IMR-90 (cell line): ENCODE measurements around the gene KLHL20. TPM values are rescaled to one million over a fixed set of nuclear protein-coding genes. Genes with fewer than 3 reads are reported as not detected.

Experiments
- ATAC-seq: fragments of 200-7000 bp; cut with Tn5 transposase; 2 replicates; pipeline ENCODE4 v1.9.1; 2020; ENCODE audit warnings: low read depth, mild to moderate bottlenecking, moderate library complexity
- BruUV-seq: library from RNA; stranded (reverse); fragments of 400-500 nt; replicated peaks from 2 replicates; lab custom pipeline; 2021; lab: Mats Ljungman, UMichigan
- CTCF ChIA-PET: fragments of 300-600 bp; formaldehyde crosslinking; extraction: SDS; loops from one replicate; lab custom pipeline; 2021; ENCODE audit warnings: antibody characterized with exemption; lab: Yijun Ruan, JAX
- POLR2A ChIA-PET: fragments of 300-600 bp; sonication (Branson Sonifier 250); formaldehyde crosslinking; loops from one replicate; lab custom pipeline; 2022; ENCODE audit warnings: antibody characterized with exemption; ENCODE audit not compliant: unreplicated experiment; lab: Charles Lee
- DNase-seq: peaks from one replicate; pipeline ENCODE4 v3.0.0; 2013
- H2AFZ ChIP-seq: replicated peaks from 2 replicates; pipeline ENCODE3; 2013; ENCODE audit warnings: low read length, mild to moderate bottlenecking; ENCODE audit not compliant: poor library complexity
- H2AK5ac ChIP-seq: 2 replicates; pipeline ENCODE4 v1.6.1; 2013; ENCODE audit warnings: low read depth, low read length, inconsistent platforms
- H2AK9ac ChIP-seq: replicated peaks from 2 replicates; pipeline ENCODE3; 2013; ENCODE audit warnings: mild to moderate bottlenecking, low read depth, low read length, moderate library complexity; ENCODE audit not compliant: poor library complexity
- H2BK120ac ChIP-seq: 2 replicates; pipeline ENCODE4 v1.6.1; 2013; ENCODE audit warnings: low read depth, low read length, inconsistent platforms
- H2BK15ac ChIP-seq: 3 replicates; pipeline ENCODE4 v1.6.1; 2013; ENCODE audit warnings: low read depth, low read length, inconsistent platforms
- H2BK20ac ChIP-seq: 2 replicates; pipeline ENCODE4 v1.6.1; 2013; ENCODE audit warnings: low read depth, mild to moderate bottlenecking, inconsistent platforms, low read length, moderate library complexity
- H2BK5ac ChIP-seq: 2 replicates; pipeline ENCODE4 v1.6.1; 2013; ENCODE audit warnings: mild to moderate bottlenecking, low read depth, low read length, inconsistent platforms; ENCODE audit not compliant: poor library complexity, severe bottlenecking
- H3K14ac ChIP-seq: replicated peaks from 2 replicates; pipeline ENCODE4 v1.6.1; 2013; ENCODE audit warnings: low read depth, low read length, inconsistent platforms
- H3K18ac ChIP-seq: 2 replicates; pipeline ENCODE4 v1.6.1; 2013; ENCODE audit warnings: low read depth, low read length, control low read depth
- H3K23ac ChIP-seq: 2 replicates; pipeline ENCODE4 v1.6.1; 2013; ENCODE audit warnings: low read depth, low read length, inconsistent platforms
- H3K27ac ChIP-seq: 2 replicates; pipeline ENCODE4 v1.5.1; 2013; ENCODE audit warnings: mild to moderate bottlenecking, control low read depth, low read length; ENCODE audit not compliant: insufficient read depth
- H3K27me3 ChIP-seq: 2 replicates; pipeline ENCODE4 v1.6.1; 2013; ENCODE audit warnings: low read length; ENCODE audit not compliant: control insufficient read depth, insufficient read depth
- H3K36me3 ChIP-seq: 2 replicates; pipeline ENCODE4 v1.6.1; 2013; ENCODE audit warnings: low read length, mixed read lengths; ENCODE audit not compliant: control insufficient read depth, insufficient read depth
- H3K4ac ChIP-seq: 2 replicates; pipeline ENCODE4 v1.6.1; 2013; ENCODE audit warnings: low read depth, low read length, inconsistent platforms
- H3K4me1 ChIP-seq: 2 replicates; pipeline ENCODE4 v1.6.1; 2013; ENCODE audit warnings: low read length, mixed read lengths; ENCODE audit not compliant: control insufficient read depth, insufficient read depth
- H3K4me2 ChIP-seq: 2 replicates; pipeline ENCODE4 v1.6.1; 2013; ENCODE audit warnings: low read depth, mild to moderate bottlenecking, control low read depth, low read length, moderate library complexity
- H3K4me3 ChIP-seq: 2 replicates; pipeline ENCODE4 v1.5.1; 2013; ENCODE audit warnings: low read depth, mild to moderate bottlenecking, control low read depth, low read length, moderate library complexity; ENCODE audit not compliant: insufficient read depth
- H3K56ac ChIP-seq: 2 replicates; pipeline ENCODE4 v1.6.1; 2013; ENCODE audit warnings: low read length, inconsistent platforms; ENCODE audit not compliant: insufficient read depth; ENCODE audit errors: extremely low read depth
- H3K79me1 ChIP-seq, 2 experiments: 2 replicates each; pipeline ENCODE4 v1.6.1; 2013; ENCODE audit warnings: low read length in 2 of 2, inconsistent platforms in 1 of 2, low read depth in 1 of 2
- H3K9ac ChIP-seq: 2 replicates; pipeline ENCODE4 v1.6.1; 2013; ENCODE audit warnings: low read depth, low read length, control low read depth
- H3K9me1 ChIP-seq: 2 replicates; pipeline ENCODE4 v1.6.1; 2013; ENCODE audit warnings: low read length, inconsistent platforms; ENCODE audit not compliant: insufficient read depth
- H3K9me3 ChIP-seq: 2 replicates; pipeline ENCODE4 v1.6.1; 2013; ENCODE audit warnings: low read length; ENCODE audit not compliant: control insufficient read depth, insufficient read depth
- H4K20me1 ChIP-seq: 2 replicates; pipeline ENCODE4 v1.6.1; 2013; ENCODE audit warnings: low read length, inconsistent platforms; ENCODE audit not compliant: insufficient read depth
- H4K5ac ChIP-seq: 2 replicates; pipeline ENCODE4 v1.6.1; 2013; ENCODE audit warnings: mild to moderate bottlenecking, low read depth, low read length, control low read depth
- H4K8ac ChIP-seq, 2 experiments: 2 replicates each; pipeline ENCODE4 v1.6.1; 2013; ENCODE audit warnings: low read depth in 2 of 2, low read length in 2 of 2, control low read depth in 1 of 2, inconsistent platforms in 1 of 2
- H4K91ac ChIP-seq: 2 replicates; pipeline ENCODE4 v1.6.1; 2013; ENCODE audit warnings: low read depth, low read length, inconsistent platforms; ENCODE audit not compliant: insufficient read depth
- CEBPB ChIP-seq: IDR thresholded peaks from 2 replicates; pipeline ENCODE4 v1.6.1; 2012; ENCODE audit warnings: low read depth, low read length, improper control_type of control experiment
- CHD1 ChIP-seq: IDR thresholded peaks from 2 replicates; pipeline ENCODE4 v1.6.1; 2012; ENCODE audit warnings: low read depth, low read length, improper control_type of control experiment
- CTCF ChIP-seq: conservative IDR thresholded peaks from 2 replicates; pipeline ENCODE4 v1.5.1; 2012; ENCODE audit warnings: mild to moderate bottlenecking, low read depth, low read length, improper control_type of control experiment
- ELK1 ChIP-seq: fragments of 150-350 bp; IDR thresholded peaks from 2 replicates; pipeline ENCODE4 v1.6.1; 2016; ENCODE audit warnings: low read depth, mild to moderate bottlenecking, low read length, moderate library complexity, borderline replicate concordance
- FOS ChIP-seq: fragments of 150-350 bp; IDR thresholded peaks from 2 replicates; pipeline ENCODE4 v1.6.1; 2016; ENCODE audit warnings: low read depth, low read length
- MAFK ChIP-seq: IDR thresholded peaks from 2 replicates; pipeline ENCODE4 v1.6.1; 2012; ENCODE audit warnings: low read depth, low read length, improper control_type of control experiment
- MAZ ChIP-seq: IDR thresholded peaks from 2 replicates; pipeline ENCODE4 v1.6.1; 2012; ENCODE audit warnings: low read depth, mild to moderate bottlenecking, low read length, improper control_type of control experiment, moderate library complexity, borderline replicate concordance
- MXI1 ChIP-seq: IDR thresholded peaks from 2 replicates; pipeline ENCODE4 v1.6.1; 2012; ENCODE audit warnings: low read depth, mild to moderate bottlenecking, low read length, moderate library complexity, borderline replicate concordance
- RAD21 ChIP-seq: IDR thresholded peaks from 2 replicates; pipeline ENCODE4 v1.6.1; 2012; ENCODE audit warnings: low read length, improper control_type of control experiment
- RFX5 ChIP-seq: IDR thresholded peaks from 2 replicates; pipeline ENCODE4 v1.8.0; 2012; ENCODE audit warnings: low read depth, mild to moderate bottlenecking, low read length, moderate library complexity
- SMC3 ChIP-seq: fragments of 150-350 bp; IDR thresholded peaks from 2 replicates; pipeline ENCODE4 v1.6.1; 2016; ENCODE audit warnings: low read depth, mild to moderate bottlenecking, antibody characterized with exemption, low read length, moderate library complexity
- USF2 ChIP-seq: fragments of 150-350 bp; IDR thresholded peaks from 2 replicates; pipeline ENCODE4 v1.6.1; 2017; ENCODE audit warnings: mild to moderate bottlenecking, antibody characterized with exemption, low read length, low read depth
- WGBS, 2 experiments: methylation state at CpG; one replicate each; pipeline versions ENCODE4 v1.1.5 to v1.1.7; 2013; ENCODE audit warnings: missing lambda C conversion rate in 2 of 2; ENCODE audit not compliant: insufficient read length in 1 of 2; ENCODE audit errors: extremely low coverage in 2 of 2; 5-methylcytosine and 5-hydroxymethylcytosine counted together
- dilution Hi-C: fragments of 300-500 bp; cut with HindIII; formaldehyde crosslinking; loops from one replicate; pipeline ENCODE4 v1.14.3; 2018; ENCODE audit warnings: low sequenced_read_pairs; ENCODE audit not compliant: unreplicated experiment
- in situ Hi-C: fragments of 300-500 bp; cut with MboI; formaldehyde crosslinking; loops from 3 replicates; pipeline ENCODE4 v1.14.3; 2019; ENCODE audit warnings: low sequenced_read_pairs, inconsistent platforms, mixed read lengths
- intact Hi-C: fragments of 100-400 bp; cut with micrococcal nuclease; formaldehyde crosslinking; loops from 2 replicates; pipeline ENCODE4 v1.10.0; 2022
- polyA plus RNA-seq, 3 experiments: library from polyadenylated mRNA; depleted of rRNA; stranded (reverse); fragments of >200 nt; gene quantifications; 2 replicates each; pipeline ENCODE4 v1.2.3, GENCODE V29; 2012; ENCODE audit warnings: low replicate concordance in 1 of 3
- total RNA-seq: library from RNA; depleted of rRNA; stranded (reverse); fragments of >200 nt; gene quantifications from 2 replicates; pipeline ENCODE4 v1.2.3, GENCODE V29; 2012

The KLHL20 gene
- total and polyA plus RNA-seq, 2 of the 4 experiments (the other 2 are of a cell fraction): 13.5 to 23.3 TPM

GRCh38 chr1:173742203-173742886 lies 27.6 kb downstream of the KLHL20 start:
- TF ChIP-seq RFX5 (no peak), MAZ (no peak), CHD1 (no peak), FOS (no peak), SMC3 (no peak), CTCF (no peak), CEBPB (no peak), MAFK (no peak), MXI1 (no peak), USF2 (no peak), RAD21 (no peak), ELK1 (no peak)

More at GRCh38 chr1:173742203-173742886, 27.6 kb downstream of the KLHL20 start:
- dilution Hi-C loops: no loop called here
- intact Hi-C loops: no loop called here
- Histone ChIP-seq H3K79me1 (peaks cover 10 to 17% of the 10 kb centered on the region in 2 experiments; a peak in 2 of 4 replicates), H3K36me3 (peaks cover 4% of the 10 kb centered on the region; the same call in 1 of the 2 replicates), H2AK5ac (no peak overlapping the region), H3K14ac (no peak overlapping the region), H2BK20ac (no peak overlapping the region), H4K20me1 (no peaks in the 10 kb centered on the region; the same call in 1 of the 2 replicates), H3K9ac (no peak overlapping the region), H3K27ac (no peak overlapping the region), H2AK9ac (no peak overlapping the region), H3K9me3 (no peaks in the 10 kb centered on the region), H3K4ac (no peak overlapping the region), H2BK15ac (no peak overlapping the region), H3K23ac (no peak overlapping the region), H2BK120ac (no peak overlapping the region), H2BK5ac (no peak overlapping the region), H4K91ac (no peak overlapping the region), H3K27me3 (no peaks in the 10 kb centered on the region), H4K5ac (no peak overlapping the region), H3K4me3 (no peak overlapping the region), H2AFZ (no peak overlapping the region), H4K8ac (no peak overlapping the region), H3K4me1 (no peaks in the 10 kb centered on the region), H3K56ac (no peak overlapping the region), H3K4me2 (no peak overlapping the region), H3K18ac (no peak overlapping the region), H3K9me1 (no peaks in the 10 kb centered on the region)
- in situ Hi-C loops: no loop called here
- CTCF ChIA-PET: interaction anchor here (0.6 kb wide), 1 partner anchor 75 kb away, joined by 5 read pairs; no protein-coding TSS in a partner anchor
- ATAC-seq (no peak), DNase-seq (no peak)
- WGBS, 2 experiments: no CpG with 5 or more reads among the region's 10 CpGs
- no TSS peak for BruUV-seq
- POLR2A ChIA-PET: no interaction called here
